ENCODE measurements around the gene CKMT2. TPM values are rescaled to one million over a fixed set of nuclear protein-coding genes. Genes with fewer than 3 reads are reported as not detected.

CKMT2 gene
- total RNA-seq, 1 donor from 2014 or later: 1,933 TPM

Other genes with a start within 250 kb of the CKMT2 start
- gene ZCCHC9, start 68.3 kb downstream of the CKMT2 start, total RNA-seq: 9.9 TPM
- not detected for gene ACOT12, start 160.8 kb downstream of the CKMT2 start, total RNA-seq